MM.1S (cell line): ENCODE measurements around the gene OR10H5.
"Not testable (repeated sequence)": the region's sequence is repeated elsewhere in the genome, so short reads cannot be mapped to it uniquely, and the experiment has no call there.

Source experiments
- DNase-seq: peaks from one replicate; pipeline ENCODE4 v3.0.0-alpha.2; 2015
- H2AFZ ChIP-seq: fragments of 300-600 bp; sonication (generic); 2 replicates; pipeline ENCODE4 v1.6.0; 2016; ENCODE audit warnings: antibody characterized with exemption, low read length
- H3F3A ChIP-seq: fragments of 300-600 bp; sonication (generic); 2 replicates; pipeline ENCODE4 v1.6.1; 2016; ENCODE audit warnings: mild to moderate bottlenecking, antibody characterized with exemption, low read length, moderate library complexity, mixed read lengths; ENCODE audit not compliant: insufficient read depth
- H3K27ac ChIP-seq: fragments of 300-600 bp; sonication (generic); 2 replicates; pipeline ENCODE4 v1.5.1; 2016; ENCODE audit warnings: mild to moderate bottlenecking, low read length
- H3K27me3 ChIP-seq: fragments of 300-600 bp; sonication (generic); replicated peaks from 2 replicates; pipeline ENCODE4 v1.6.0; 2016; ENCODE audit warnings: low read length; ENCODE audit not compliant: insufficient read depth
- H3K36me3 ChIP-seq: fragments of 300-600 bp; sonication (generic); replicated peaks from 2 replicates; pipeline ENCODE4 v1.6.1; 2016; ENCODE audit warnings: mild to moderate bottlenecking, low read length, mixed read lengths; ENCODE audit not compliant: insufficient read depth
- H3K4me1 ChIP-seq: fragments of 300-600 bp; sonication (generic); 2 replicates; pipeline ENCODE4 v1.6.1; 2016; ENCODE audit warnings: low read length, mixed read lengths
- H3K4me2 ChIP-seq: fragments of 300-600 bp; sonication (generic); 2 replicates; pipeline ENCODE4 v1.6.0; 2016; ENCODE audit warnings: low read depth, low read length
- H3K4me3 ChIP-seq: fragments of 300-600 bp; sonication (generic); 2 replicates; pipeline ENCODE4 v1.5.1; 2016; ENCODE audit warnings: low read length, mixed read lengths
- H3K79me2 ChIP-seq: fragments of 300-600 bp; sonication (generic); 2 replicates; pipeline ENCODE4 v1.6.1; 2016; ENCODE audit warnings: mixed run types, low read length, mixed read lengths
- H3K9ac ChIP-seq: fragments of 300-600 bp; sonication (generic); 2 replicates; pipeline ENCODE4 v1.6.1; 2016; ENCODE audit warnings: low read length, mixed read lengths
- H3K9me2 ChIP-seq: fragments of 300-600 bp; sonication (generic); replicated peaks from 2 replicates; pipeline ENCODE4 v1.6.1; 2016; ENCODE audit warnings: mild to moderate bottlenecking, low read length, mixed read lengths; ENCODE audit not compliant: insufficient read depth
- H3K9me3 ChIP-seq: fragments of 300-600 bp; sonication (generic); replicated peaks from 2 replicates; pipeline ENCODE4 v1.6.1; 2016; ENCODE audit warnings: mild to moderate bottlenecking, low read length, mixed read lengths; ENCODE audit not compliant: insufficient read depth
- H4K20me1 ChIP-seq: fragments of 300-600 bp; sonication (generic); 2 replicates; pipeline ENCODE4 v1.6.1; 2016; ENCODE audit warnings: mild to moderate bottlenecking, low read length, moderate library complexity, mixed read lengths; ENCODE audit not compliant: insufficient read depth
- CTCF ChIP-seq: fragments of 300-600 bp; sonication (generic); IDR thresholded peaks from 2 replicates; pipeline ENCODE4 v1.5.1; 2016; ENCODE audit warnings: antibody characterized with exemption, low read length, mixed read lengths
- EZH2 ChIP-seq: fragments of 300-600 bp; sonication (generic); optimal IDR thresholded peaks from 2 replicates; pipeline ENCODE3; 2017; ENCODE audit warnings: low read depth, mild to moderate bottlenecking, antibody characterized with exemption, low read length, mixed read lengths
- EZH2phosphoT487 ChIP-seq: fragments of 300-600 bp; sonication (generic); IDR thresholded peaks from 2 replicates; pipeline ENCODE4 v1.6.1; 2018; ENCODE audit warnings: antibody characterized with exemption, low read length

Gene OR10H5

GRCh38 chr19:15836330-15837220, 49.1 kb downstream of the OR10H5 start:
- DNase-seq, result peak; percentile 93
- Histone ChIP-seq H3K4me1 (0 out of 2 replicates have a peak, but pooled peaks cover 3% of the 10 kb centered on the region), H3K36me3 (no peaks in the 10 kb centered on the region), H4K20me1 (no peaks in the 10 kb centered on the region), H3K27me3 (peaks cover 66% of the 10 kb centered on the region), H2AFZ (peak overlapping the region; percentile 90), H3K27ac (peak overlapping the region; percentile 38; the same call in 1 of the 2 replicates), H3K9me3 (no peaks in the 10 kb centered on the region), H3K79me2 (no peaks in the 10 kb centered on the region), H3F3A (no peaks in the 10 kb centered on the region), H3K4me2 (peak overlapping the region; percentile 78), H3K4me3 (peak overlapping the region; percentile 74), H3K9ac (peak overlapping the region; percentile 65), H3K9me2 (no peaks in the 10 kb centered on the region)
- no peak for TF ChIP-seq CTCF
- no peak for TF ChIP-seq EZH2
- no peak for TF ChIP-seq EZH2phosphoT487

GRCh38 chr19:15837221-15837731, 49.8 kb downstream of the OR10H5 start:
- Histone ChIP-seq H3K4me1 (0 out of 2 replicates have a peak, but pooled peaks cover 3% of the 10 kb centered on the region), H3K9ac (no peak overlapping the region), H3K4me2 (peak overlapping the region; percentile 78), H3K79me2 (no peaks in the 10 kb centered on the region), H3K9me3 (no peaks in the 10 kb centered on the region), H4K20me1 (no peaks in the 10 kb centered on the region), H3K4me3 (peak overlapping the region; percentile 74), H3K27me3 (peaks cover 62% of the 10 kb centered on the region), H3K36me3 (no peaks in the 10 kb centered on the region), H2AFZ (peak overlapping the region; percentile 90), H3K9me2 (no peaks in the 10 kb centered on the region), H3K27ac (no peak overlapping the region), H3F3A (no peaks in the 10 kb centered on the region)
- DNase-seq, result no peak
- no peak for TF ChIP-seq EZH2phosphoT487
- TF ChIP-seq CTCF, result no peak
- TF ChIP-seq EZH2, result no peak

- H3K27me3 ChIP-seq, result peaks cover 61% of the 10 kb centered on the region
- H4K20me1 ChIP-seq, result no peaks in the 10 kb centered on the region
- 0 out of 2 replicates have a peak, but pooled peaks cover 3% of the 10 kb centered on the region for H3K4me1 ChIP-seq
- H3F3A ChIP-seq, result no peaks in the 10 kb centered on the region
- DNase-seq, result no peak
- H3K9me2 ChIP-seq, result no peaks in the 10 kb centered on the region
- no peak for TF ChIP-seq CTCF
- TF ChIP-seq EZH2, result no peak
- no peak overlapping the region for H3K4me3 ChIP-seq
- no peak overlapping the region for H3K4me2 ChIP-seq
- no peaks in the 10 kb centered on the region for H3K36me3 ChIP-seq
- H3K79me2 ChIP-seq, result no peaks in the 10 kb centered on the region
- no peaks in the 10 kb centered on the region for H3K9me3 ChIP-seq
- H3K9ac ChIP-seq, result no peak overlapping the region
- H2AFZ ChIP-seq, result no peak overlapping the region
- no peak overlapping the region for H3K27ac ChIP-seq
Observed at GRCh38 chr19:15838351-15838750, 50.9 kb downstream of the OR10H5 start.

GRCh38 chr19:15839888-15840287, 52.4 kb downstream of the OR10H5 start:
- H3K4me2 ChIP-seq, H2AFZ ChIP-seq, H3K36me3 ChIP-seq, H3K9me3 ChIP-seq, H3K9ac ChIP-seq, H3K27ac ChIP-seq, H3F3A ChIP-seq, H3K4me3 ChIP-seq, H4K20me1 ChIP-seq, H3K4me1 ChIP-seq, H3K79me2 ChIP-seq, H3K9me2 ChIP-seq, DNase-seq: not testable (repeated sequence)
- peaks cover 57% of the 10 kb centered on the region for H3K27me3 ChIP-seq
